GM12878 (cell line): ENCODE results near the gene TMCO1. TPM values are rescaled to one million over a fixed set of nuclear protein-coding genes. Genes with fewer than 3 reads are reported as not detected.

Source experiments
- BACH1 ChIP-seq: fragments of 450-650 bp; IDR thresholded peaks from 2 replicates; pipeline ENCODE4 v1.6.1; 2017; ENCODE audit warnings: mild to moderate bottlenecking, borderline replicate concordance
- CHD1 ChIP-seq: IDR thresholded peaks from 2 replicates; pipeline ENCODE4 v1.6.1; 2012; ENCODE audit warnings: low read depth, low read length, improper control_type of control experiment
- CREM ChIP-seq: IDR thresholded peaks from 2 replicates; pipeline ENCODE4 v1.6.1; 2014; ENCODE audit warnings: antibody characterized with exemption, low read depth
- ESRRA ChIP-seq: IDR thresholded peaks from 2 replicates; pipeline ENCODE4 v1.6.1; 2012; ENCODE audit warnings: mild to moderate bottlenecking, low read length, improper control_type of control experiment
- GABPA ChIP-seq: IDR thresholded peaks from 2 replicates; pipeline ENCODE4 v1.6.1; 2014; ENCODE audit warnings: antibody characterized with exemption, low read depth, mild to moderate bottlenecking, inconsistent platforms
- HCFC1 ChIP-seq: fragments of 150-350 bp; IDR thresholded peaks from 2 replicates; pipeline ENCODE4 v1.6.1; 2014; ENCODE audit warnings: low read length
- MEF2B ChIP-seq: fragments of 450-650 bp; IDR thresholded peaks from 2 replicates; pipeline ENCODE4 v1.6.1; 2018; ENCODE audit warnings: mild to moderate bottlenecking, moderate library complexity; ENCODE audit not compliant: partially characterized antibody, poor library complexity, severe bottlenecking
- STAT1 ChIP-seq: fragments of 450-650 bp; conservative IDR thresholded peaks from 2 replicates; pipeline ENCODE4 v1.6.1; 2014; ENCODE audit warnings: antibody characterized with exemption, mild to moderate bottlenecking
- TCF7 ChIP-seq: IDR thresholded peaks from 2 replicates; pipeline ENCODE4 v1.6.1; 2014; ENCODE audit warnings: antibody characterized with exemption, borderline replicate concordance
- ZNF622 ChIP-seq: fragments of 450-650 bp; IDR thresholded peaks from 2 replicates; pipeline ENCODE4 v1.6.1; 2017; ENCODE audit warnings: mild to moderate bottlenecking, inconsistent platforms
- polyA plus RNA-seq, 11 experiments: library from polyadenylated mRNA; depleted of rRNA in 4 of 11; unstranded in 6 of 11; stranded (reverse) in 5 of 11; fragments of >200 nt; fragmentation: Nextera tagmentation in 4 of 11; fragmentation: Illumina TruSeq in 1 of 11; extraction: Ambion mirVana in 4 of 11; extraction: Trizol in 1 of 11; gene quantifications; 1 replicate in 1 of 11; 2 replicates in 10 of 11; pipeline versions ENCODE4 v1.2.1 to v1.2.3, GENCODE V29; 2011 to 2016; ENCODE audit warnings: inconsistent platforms in 2 of 11, missing spikeins in 2 of 11, low read depth in 1 of 11
- total RNA-seq, 4 experiments: library from RNA; depleted of rRNA in 3 of 4; stranded (reverse); fragments of >200 nt in 3 of 4; fragmentation: Illumina TruSeq in 1 of 4; extraction: Trizol in 1 of 4; gene quantifications; 2 replicates each; pipeline versions ENCODE4 v1.2.1 to v1.2.3, GENCODE V29; 2013 to 2021
- TF ChIP-seq, protein P1 (sequence below): fragments of 450-650 bp; IDR thresholded peaks from 2 replicates; pipeline ENCODE4 v1.6.1; 2017; ENCODE audit warnings: low read depth, mild to moderate bottlenecking, moderate library complexity
- TF ChIP-seq, protein P2 (sequence below): fragments of 450-650 bp; formaldehyde crosslinking; IDR thresholded peaks from 2 replicates; pipeline ENCODE4 v1.4.0; 2022; ENCODE audit warnings: mild to moderate bottlenecking, moderate library complexity
- TF ChIP-seq, protein P3 (sequence below): IDR thresholded peaks from 2 replicates; pipeline ENCODE4 v1.6.1; 2011; ENCODE audit warnings: low read depth, mild to moderate bottlenecking, low read length, moderate library complexity, borderline replicate concordance; ENCODE audit errors: extremely low read depth
- TF ChIP-seq, protein P4 (sequence below): IDR thresholded peaks from 2 replicates; pipeline ENCODE4 v1.6.1; 2011; ENCODE audit warnings: low read depth, low read length, improper control_type of control experiment, borderline replicate concordance
- TF ChIP-seq, protein P5 (sequence below): IDR thresholded peaks from 2 replicates; pipeline ENCODE4 v1.6.1; 2012; ENCODE audit warnings: low read depth, low read length, improper control_type of control experiment
- TF ChIP-seq, protein P6 (sequence below): IDR thresholded peaks from 2 replicates; pipeline ENCODE4 v1.6.1; 2011; ENCODE audit warnings: mild to moderate bottlenecking, low read depth, low read length, moderate library complexity; ENCODE audit not compliant: insufficient replicate concordance

Gene TMCO1
- total and polyA plus RNA-seq, 10 of the 15 experiments (the other 5 are each of a cell fraction or from before 2014, with no cell fraction given), result 50.3 to 253 (median 126) TPM

DNA sequence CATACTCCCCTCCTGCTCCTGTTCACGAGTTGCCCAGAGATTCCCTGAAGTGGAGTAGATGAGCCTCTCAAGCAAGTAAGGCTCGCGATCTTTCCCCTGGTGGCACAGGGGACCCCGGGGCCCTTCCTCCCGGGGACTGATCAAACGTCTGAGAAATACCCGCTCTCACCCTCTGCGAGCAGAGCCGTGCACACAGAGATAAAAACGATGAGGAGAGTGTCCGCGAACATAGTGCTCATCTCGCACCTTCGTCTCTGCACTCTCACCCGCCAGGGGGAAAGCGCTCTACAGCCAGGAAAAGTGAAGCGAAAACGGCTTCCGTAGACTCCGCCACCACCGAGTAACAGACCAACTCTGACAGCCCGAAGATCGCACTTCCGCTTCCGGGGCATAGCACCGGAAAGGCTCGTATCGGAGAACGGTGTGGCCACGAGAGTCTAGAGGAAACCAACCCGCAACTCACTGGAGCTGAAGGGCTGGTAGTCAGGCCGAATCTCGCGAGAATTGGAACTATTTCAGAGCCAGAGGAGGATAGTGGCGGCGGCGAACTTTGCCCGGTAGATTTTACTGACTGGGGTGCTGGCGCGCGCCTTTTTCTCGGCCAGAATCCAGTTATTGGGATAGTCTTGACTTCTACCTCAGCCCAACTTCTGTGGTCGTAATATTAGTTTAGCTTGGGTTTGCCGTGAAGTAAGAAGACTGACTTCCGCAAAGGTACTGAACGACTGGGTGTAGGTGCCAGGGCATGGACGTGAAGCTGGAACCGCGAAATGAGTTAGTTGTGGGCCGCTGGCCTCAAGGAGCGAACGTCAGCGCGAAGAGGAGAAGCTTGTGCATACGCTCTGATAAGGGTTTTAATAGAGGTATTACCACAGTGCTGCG lies at the start of gene TMCO1 (continued):
- no peak for TF ChIP-seq MEF2B
- peak; percentile 99 for TF ChIP-seq GABPA
- TF ChIP-seq TCF7, result no peak
- TF ChIP-seq, protein P1, sequence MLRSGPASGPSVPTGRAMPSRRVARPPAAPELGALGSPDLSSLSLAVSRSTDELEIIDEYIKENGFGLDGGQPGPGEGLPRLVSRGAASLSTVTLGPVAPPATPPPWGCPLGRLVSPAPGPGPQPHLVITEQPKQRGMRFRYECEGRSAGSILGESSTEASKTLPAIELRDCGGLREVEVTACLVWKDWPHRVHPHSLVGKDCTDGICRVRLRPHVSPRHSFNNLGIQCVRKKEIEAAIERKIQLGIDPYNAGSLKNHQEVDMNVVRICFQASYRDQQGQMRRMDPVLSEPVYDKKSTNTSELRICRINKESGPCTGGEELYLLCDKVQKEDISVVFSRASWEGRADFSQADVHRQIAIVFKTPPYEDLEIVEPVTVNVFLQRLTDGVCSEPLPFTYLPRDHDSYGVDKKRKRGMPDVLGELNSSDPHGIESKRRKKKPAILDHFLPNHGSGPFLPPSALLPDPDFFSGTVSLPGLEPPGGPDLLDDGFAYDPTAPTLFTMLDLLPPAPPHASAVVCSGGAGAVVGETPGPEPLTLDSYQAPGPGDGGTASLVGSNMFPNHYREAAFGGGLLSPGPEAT, result peak; percentile 77; the same call in 1 of the 2 replicates
- no peak for TF ChIP-seq ZNF622
- TF ChIP-seq ESRRA, result 0 out of 2 replicates have a peak, but pooled peaks have one; percentile 72
- peak; percentile 69; the same call in 1 of the 2 replicates for TF ChIP-seq CREM
- TF ChIP-seq, protein P2, sequence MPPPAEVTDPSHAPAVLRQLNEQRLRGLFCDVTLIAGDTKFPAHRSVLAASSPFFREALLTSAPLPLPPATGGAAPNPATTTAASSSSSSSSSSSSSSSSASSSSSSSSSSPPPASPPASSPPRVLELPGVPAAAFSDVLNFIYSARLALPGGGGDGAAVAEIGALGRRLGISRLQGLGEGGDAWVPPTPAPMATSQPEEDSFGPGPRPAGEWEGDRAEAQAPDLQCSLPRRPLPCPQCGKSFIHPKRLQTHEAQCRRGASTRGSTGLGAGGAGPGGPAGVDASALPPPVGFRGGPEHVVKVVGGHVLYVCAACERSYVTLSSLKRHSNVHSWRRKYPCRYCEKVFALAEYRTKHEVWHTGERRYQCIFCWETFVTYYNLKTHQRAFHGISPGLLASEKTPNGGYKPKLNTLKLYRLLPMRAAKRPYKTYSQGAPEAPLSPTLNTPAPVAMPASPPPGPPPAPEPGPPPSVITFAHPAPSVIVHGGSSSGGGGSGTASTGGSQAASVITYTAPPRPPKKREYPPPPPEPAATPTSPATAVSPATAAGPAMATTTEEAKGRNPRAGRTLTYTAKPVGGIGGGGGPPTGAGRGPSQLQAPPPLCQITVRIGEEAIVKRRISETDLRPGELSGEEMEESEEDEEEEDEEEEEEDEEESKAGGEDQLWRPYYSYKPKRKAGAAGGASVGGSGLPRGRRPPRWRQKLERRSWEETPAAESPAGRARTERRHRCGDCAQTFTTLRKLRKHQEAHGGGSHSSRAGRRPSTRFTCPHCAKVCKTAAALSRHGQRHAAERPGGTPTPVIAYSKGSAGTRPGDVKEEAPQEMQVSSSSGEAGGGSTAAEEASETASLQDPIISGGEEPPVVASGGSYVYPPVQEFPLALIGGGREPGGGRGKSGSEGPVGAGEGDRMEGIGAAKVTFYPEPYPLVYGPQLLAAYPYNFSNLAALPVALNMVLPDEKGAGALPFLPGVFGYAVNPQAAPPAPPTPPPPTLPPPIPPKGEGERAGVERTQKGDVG (CRISPR knock-in tag), result no peak
- TF ChIP-seq, protein P3, sequence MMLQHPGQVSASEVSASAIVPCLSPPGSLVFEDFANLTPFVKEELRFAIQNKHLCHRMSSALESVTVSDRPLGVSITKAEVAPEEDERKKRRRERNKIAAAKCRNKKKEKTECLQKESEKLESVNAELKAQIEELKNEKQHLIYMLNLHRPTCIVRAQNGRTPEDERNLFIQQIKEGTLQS, result no peak
- TF ChIP-seq BACH1, result no peak
- TF ChIP-seq, protein P4, sequence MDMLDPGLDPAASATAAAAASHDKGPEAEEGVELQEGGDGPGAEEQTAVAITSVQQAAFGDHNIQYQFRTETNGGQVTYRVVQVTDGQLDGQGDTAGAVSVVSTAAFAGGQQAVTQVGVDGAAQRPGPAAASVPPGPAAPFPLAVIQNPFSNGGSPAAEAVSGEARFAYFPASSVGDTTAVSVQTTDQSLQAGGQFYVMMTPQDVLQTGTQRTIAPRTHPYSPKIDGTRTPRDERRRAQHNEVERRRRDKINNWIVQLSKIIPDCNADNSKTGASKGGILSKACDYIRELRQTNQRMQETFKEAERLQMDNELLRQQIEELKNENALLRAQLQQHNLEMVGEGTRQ, result no peak
- TF ChIP-seq, protein P5, sequence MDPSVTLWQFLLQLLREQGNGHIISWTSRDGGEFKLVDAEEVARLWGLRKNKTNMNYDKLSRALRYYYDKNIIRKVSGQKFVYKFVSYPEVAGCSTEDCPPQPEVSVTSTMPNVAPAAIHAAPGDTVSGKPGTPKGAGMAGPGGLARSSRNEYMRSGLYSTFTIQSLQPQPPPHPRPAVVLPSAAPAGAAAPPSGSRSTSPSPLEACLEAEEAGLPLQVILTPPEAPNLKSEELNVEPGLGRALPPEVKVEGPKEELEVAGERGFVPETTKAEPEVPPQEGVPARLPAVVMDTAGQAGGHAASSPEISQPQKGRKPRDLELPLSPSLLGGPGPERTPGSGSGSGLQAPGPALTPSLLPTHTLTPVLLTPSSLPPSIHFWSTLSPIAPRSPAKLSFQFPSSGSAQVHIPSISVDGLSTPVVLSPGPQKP, result peak; percentile 97
- TF ChIP-seq CHD1, result no peak
- TF ChIP-seq, protein P6, sequence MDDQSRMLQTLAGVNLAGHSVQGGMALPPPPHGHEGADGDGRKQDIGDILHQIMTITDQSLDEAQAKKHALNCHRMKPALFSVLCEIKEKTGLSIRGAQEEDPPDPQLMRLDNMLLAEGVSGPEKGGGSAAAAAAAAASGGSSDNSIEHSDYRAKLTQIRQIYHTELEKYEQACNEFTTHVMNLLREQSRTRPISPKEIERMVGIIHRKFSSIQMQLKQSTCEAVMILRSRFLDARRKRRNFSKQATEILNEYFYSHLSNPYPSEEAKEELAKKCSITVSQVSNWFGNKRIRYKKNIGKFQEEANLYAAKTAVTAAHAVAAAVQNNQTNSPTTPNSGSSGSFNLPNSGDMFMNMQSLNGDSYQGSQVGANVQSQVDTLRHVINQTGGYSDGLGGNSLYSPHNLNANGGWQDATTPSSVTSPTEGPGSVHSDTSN, result no peak
- TF ChIP-seq STAT1, result peak; percentile 26
- peak; percentile 75 for TF ChIP-seq HCFC1
